Adrenal gland (tissue), 5 donors: Measurements from ENCODE around the gene ELOVL2.

Experiments
- POLR2A ChIP-seq, 2 donors: fragments of 450-650 bp; IDR thresholded peaks; one replicate each; pipeline ENCODE4 v1.6.1; 2017; ENCODE audit warnings: antibody characterized with exemption in 2 of 2, mild to moderate bottlenecking in 2 of 2, moderate library complexity in 1 of 2
- TF ChIP-seq, protein P1 (sequence below), 6 experiments: fragments of 450-650 bp in 4 of 6; fragments of 200-600 bp in 2 of 6; sonication (generic) in 1 of 6; IDR thresholded peaks; 1 replicate in 5 of 6; 2 replicates in 1 of 6; pipeline versions ENCODE4 v1.5.1 to v1.8.0; 2016 to 2021; ENCODE audit warnings: antibody characterized with exemption in 6 of 6, mild to moderate bottlenecking in 2 of 6, moderate library complexity in 1 of 6
- donor health status: DM: no; HTN: no; CAD: no.

DNA sequence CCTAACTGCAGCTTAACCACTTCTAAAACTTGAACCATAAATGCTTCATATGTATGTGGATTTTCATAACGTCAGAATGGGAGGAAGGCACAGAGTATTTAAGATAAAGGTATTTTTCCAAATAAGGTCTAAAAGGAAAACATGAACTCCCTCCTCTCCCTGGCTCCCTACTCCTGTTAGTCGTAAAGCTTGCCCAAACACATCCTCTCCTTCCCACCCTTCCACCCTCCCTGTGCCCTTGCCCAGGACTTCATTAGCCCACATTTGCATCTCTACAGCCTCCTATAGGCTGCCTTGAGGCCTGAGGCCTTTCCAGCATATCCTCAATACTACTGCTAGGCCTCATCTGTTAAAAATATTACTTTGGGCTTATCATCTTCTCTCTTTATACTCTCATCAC lies 32.4 kb upstream of the ELOVL2 start:
- TF ChIP-seq, protein P1, sequence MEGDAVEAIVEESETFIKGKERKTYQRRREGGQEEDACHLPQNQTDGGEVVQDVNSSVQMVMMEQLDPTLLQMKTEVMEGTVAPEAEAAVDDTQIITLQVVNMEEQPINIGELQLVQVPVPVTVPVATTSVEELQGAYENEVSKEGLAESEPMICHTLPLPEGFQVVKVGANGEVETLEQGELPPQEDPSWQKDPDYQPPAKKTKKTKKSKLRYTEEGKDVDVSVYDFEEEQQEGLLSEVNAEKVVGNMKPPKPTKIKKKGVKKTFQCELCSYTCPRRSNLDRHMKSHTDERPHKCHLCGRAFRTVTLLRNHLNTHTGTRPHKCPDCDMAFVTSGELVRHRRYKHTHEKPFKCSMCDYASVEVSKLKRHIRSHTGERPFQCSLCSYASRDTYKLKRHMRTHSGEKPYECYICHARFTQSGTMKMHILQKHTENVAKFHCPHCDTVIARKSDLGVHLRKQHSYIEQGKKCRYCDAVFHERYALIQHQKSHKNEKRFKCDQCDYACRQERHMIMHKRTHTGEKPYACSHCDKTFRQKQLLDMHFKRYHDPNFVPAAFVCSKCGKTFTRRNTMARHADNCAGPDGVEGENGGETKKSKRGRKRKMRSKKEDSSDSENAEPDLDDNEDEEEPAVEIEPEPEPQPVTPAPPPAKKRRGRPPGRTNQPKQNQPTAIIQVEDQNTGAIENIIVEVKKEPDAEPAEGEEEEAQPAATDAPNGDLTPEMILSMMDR (IDR thresholded peaks at IDR 0.05), result no peak
- no peak for TF ChIP-seq POLR2A (IDR thresholded peaks at IDR 0.05)
